ENCODE data around the gene NIM1K. TPM values are rescaled to one million over a fixed set of nuclear protein-coding genes. Genes with fewer than 3 reads are reported as not detected.
"Not testable (repeated sequence)": the region's sequence is repeated elsewhere in the genome, so short reads cannot be mapped to it uniquely, and the experiment has no call there.

Gene NIM1K
- total and polyA plus RNA-seq, 10 donors: 0.13 to 1.1 (median 0.39) TPM; not detected in 1

DNA sequence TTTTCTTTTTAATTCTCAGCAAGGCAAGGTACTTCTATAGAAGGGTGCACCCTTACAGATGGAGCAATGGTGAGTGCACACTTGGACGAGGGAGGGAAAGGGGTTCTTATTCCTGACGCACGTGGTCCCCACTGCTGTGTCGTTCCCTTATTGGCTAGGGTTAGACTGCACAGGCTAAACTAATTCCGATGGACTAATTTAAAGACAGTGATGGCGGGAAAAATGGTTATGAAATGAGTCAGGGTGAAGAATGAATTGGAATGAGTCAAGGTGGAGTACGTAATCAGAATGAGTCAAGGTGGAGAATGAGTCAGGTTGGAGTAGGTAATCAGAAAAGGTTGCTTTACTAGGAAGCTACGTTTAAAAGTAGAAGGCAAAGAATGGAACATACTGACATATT is 123.2 kb downstream of the NIM1K start:
- Histone ChIP-seq H3K27me3 (replicated peaks in 1 of 7) (no peaks in the 10 kb centered on the region), H3K4me3 (no peak overlapping the region), H3K4me1 (peaks cover 13 to 33% (median 22%) of the 10 kb centered on the region in 6 donors), H3K36me3 (no peaks in the 10 kb centered on the region), H3K27ac (no peak overlapping the region), H3K9me3 (no peaks in the 10 kb centered on the region)
- TF ChIP-seq, protein P1, sequence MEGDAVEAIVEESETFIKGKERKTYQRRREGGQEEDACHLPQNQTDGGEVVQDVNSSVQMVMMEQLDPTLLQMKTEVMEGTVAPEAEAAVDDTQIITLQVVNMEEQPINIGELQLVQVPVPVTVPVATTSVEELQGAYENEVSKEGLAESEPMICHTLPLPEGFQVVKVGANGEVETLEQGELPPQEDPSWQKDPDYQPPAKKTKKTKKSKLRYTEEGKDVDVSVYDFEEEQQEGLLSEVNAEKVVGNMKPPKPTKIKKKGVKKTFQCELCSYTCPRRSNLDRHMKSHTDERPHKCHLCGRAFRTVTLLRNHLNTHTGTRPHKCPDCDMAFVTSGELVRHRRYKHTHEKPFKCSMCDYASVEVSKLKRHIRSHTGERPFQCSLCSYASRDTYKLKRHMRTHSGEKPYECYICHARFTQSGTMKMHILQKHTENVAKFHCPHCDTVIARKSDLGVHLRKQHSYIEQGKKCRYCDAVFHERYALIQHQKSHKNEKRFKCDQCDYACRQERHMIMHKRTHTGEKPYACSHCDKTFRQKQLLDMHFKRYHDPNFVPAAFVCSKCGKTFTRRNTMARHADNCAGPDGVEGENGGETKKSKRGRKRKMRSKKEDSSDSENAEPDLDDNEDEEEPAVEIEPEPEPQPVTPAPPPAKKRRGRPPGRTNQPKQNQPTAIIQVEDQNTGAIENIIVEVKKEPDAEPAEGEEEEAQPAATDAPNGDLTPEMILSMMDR (IDR thresholded peaks at IDR 0.05 in 8 of 11, conservative IDR thresholded peaks at IDR 0.05 in 3 of 11): no peak
- TF ChIP-seq POLR2AphosphoS5 (IDR thresholded peaks at IDR 0.05) (no peak), POLR2A (IDR thresholded peaks at IDR 0.05) (no peak)
- intact Hi-C loops (cut with DNase I; ENCODE audit: low total_unique reads): loop anchor here (10.0 kb wide), 2 partner anchors 170 to 190 kb away; partner anchors contain the start of genes TMEM267 and ZNF131
- WGBS, 5 donors: 81 to 87% (median 85%) methylated on average over 8 of the region's 8 CpGs
- no peak for DNase-seq

DNA sequence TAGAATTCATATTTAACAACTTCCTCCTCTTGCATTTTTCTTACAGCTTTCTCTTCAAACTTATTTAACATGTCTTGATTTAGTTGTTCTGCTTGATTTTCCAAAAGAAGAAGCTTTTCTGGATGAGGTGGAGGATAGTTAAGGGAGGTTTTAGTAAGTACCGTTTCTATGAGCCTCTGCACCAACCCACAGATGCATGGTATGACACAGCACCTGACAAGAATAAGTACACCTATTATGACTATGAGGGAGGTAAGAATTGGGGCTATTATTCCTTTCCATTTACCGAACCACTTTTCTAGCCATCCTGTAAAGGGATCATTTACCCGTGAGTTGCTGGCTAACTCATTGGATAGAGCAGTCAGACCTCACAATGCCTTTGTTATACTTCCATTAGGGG is 123.7 kb downstream of the NIM1K start:
- Histone ChIP-seq H3K36me3 (no peaks in the 10 kb centered on the region), H3K4me1 (peaks cover 13 to 29% (median 22%) of the 10 kb centered on the region in 6 donors), H3K9me3 (no peaks in the 10 kb centered on the region), H3K27me3 (replicated peaks in 1 of 7) (no peaks in the 10 kb centered on the region), H3K4me3 (no peak overlapping the region), H3K27ac (no peak overlapping the region)
- TF ChIP-seq, protein P1 (IDR thresholded peaks at IDR 0.05 in 8 of 11, conservative IDR thresholded peaks at IDR 0.05 in 3 of 11): no peak
- TF ChIP-seq POLR2A (IDR thresholded peaks at IDR 0.05) (no peak), POLR2AphosphoS5 (IDR thresholded peaks at IDR 0.05) (no peak)
- no peak for DNase-seq
- intact Hi-C loops (cut with DNase I; ENCODE audit: low total_unique reads): loop anchor here (10.0 kb wide), 2 partner anchors 169 to 191 kb away; partner anchors contain the start of genes TMEM267 and ZNF131
- 76 to 87% (median 82%) methylated on average over 3 of the region's 3 CpGs for WGBS, 5 donors

DNA sequence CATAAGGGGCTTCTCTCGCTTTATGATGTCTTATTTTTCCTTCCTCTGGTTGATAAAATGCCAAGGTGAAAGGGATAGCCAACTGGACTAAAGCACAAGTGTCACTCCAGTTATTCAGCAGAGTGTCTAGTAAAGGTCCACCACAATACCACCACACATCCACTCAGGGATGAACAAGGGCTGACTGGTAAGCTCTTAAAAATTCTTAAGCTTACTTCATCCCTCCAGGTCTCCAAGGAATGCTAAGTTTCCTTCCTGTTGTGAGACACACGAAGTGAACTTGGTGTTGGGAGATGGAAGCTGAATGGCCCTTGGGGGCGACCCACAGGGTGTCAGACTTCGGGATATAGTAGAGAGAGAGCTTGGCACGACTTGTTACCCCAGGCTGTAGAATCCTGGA is 124.4 kb downstream of the NIM1K start:
- Histone ChIP-seq H3K27ac (no peak overlapping the region), H3K36me3 (no peaks in the 10 kb centered on the region), H3K4me1 (peaks cover 13 to 26% (median 21%) of the 10 kb centered on the region in 6 donors), H3K4me3 (no peak overlapping the region), H3K27me3 (replicated peaks in 1 of 7) (no peaks in the 10 kb centered on the region), H3K9me3 (no peaks in the 10 kb centered on the region)
- intact Hi-C loops (cut with DNase I; ENCODE audit: low total_unique reads): loop anchor here (10.0 kb wide), 2 partner anchors 168 to 192 kb away; partner anchors contain the start of genes TMEM267 and ZNF131
- no peak for DNase-seq
- 83 to 91% (median 85%) methylated on average over 5 of the region's 5 CpGs for WGBS, 5 donors
- TF ChIP-seq POLR2A (IDR thresholded peaks at IDR 0.05) (no peak), POLR2AphosphoS5 (IDR thresholded peaks at IDR 0.05) (no peak)
- TF ChIP-seq, protein P1 (IDR thresholded peaks at IDR 0.05 in 8 of 11, conservative IDR thresholded peaks at IDR 0.05 in 3 of 11): no peak

DNA sequence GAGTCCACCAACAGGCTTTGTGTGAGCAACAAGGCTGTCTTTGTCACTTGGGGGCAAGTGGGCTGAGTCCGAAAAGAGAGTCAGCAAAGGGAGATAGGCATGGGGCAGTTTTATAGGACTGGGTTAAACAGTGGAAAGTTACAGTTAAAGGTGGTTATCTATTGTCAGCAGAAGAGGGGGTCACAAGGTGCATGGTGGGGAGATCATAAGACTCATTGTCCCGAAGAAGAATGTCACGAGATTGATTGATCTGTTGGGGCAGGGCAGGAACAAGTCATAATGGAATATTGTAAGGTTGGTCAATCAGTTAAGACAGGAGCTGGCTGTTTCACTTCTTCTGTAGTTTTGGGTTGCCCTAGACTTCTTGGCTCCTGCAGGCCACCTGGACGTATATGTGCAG is 128.8 kb downstream of the NIM1K start:
- Histone ChIP-seq H3K27ac (no peak overlapping the region), H3K9me3 (no peaks in the 10 kb centered on the region), H3K27me3 (replicated peaks in 1 of 7) (no peaks in the 10 kb centered on the region), H3K4me3 (no peak overlapping the region), H3K4me1 (no peaks in the 10 kb centered on the region), H3K36me3 (no peaks in the 10 kb centered on the region)
- 69 to 96% (median 78%) methylated on average over 4 of the region's 4 CpGs for WGBS, 5 donors
- no peak for DNase-seq
- intact Hi-C loops (cut with DNase I; ENCODE audit: low total_unique reads): no loop called here
- TF ChIP-seq, protein P1 (IDR thresholded peaks at IDR 0.05 in 8 of 11, conservative IDR thresholded peaks at IDR 0.05 in 3 of 11): no peak
- no peak for TF ChIP-seq POLR2AphosphoS5 (IDR thresholded peaks at IDR 0.05)
- TF ChIP-seq POLR2A (IDR thresholded peaks at IDR 0.05): no peak

DNA sequence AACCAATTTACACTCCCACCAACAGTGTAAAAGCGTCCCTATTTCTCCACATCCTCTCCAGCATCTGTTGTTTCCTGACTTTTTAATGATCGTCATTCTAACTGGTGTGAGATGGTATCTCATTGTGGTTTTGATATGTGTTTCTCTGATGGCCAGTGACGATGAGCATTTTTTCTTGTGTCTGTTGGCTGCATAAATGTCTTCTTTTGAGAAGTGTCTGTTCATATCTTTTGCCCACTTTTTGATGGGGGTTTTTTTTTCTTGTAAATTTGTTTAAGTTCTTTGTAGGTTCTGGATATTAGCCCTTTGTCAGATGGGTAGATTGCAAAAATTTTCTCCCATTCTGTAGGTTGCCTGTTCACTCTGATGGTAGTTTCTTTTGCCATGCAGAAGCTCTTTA is 131.5 kb downstream of the NIM1K start:
- H3K27me3 ChIP-seq (replicated peaks in 1 of 7); DNase-seq; H3K4me3 ChIP-seq; H3K36me3 ChIP-seq; H3K27ac ChIP-seq; H3K4me1 ChIP-seq; H3K9me3 ChIP-seq; intact Hi-C loops (cut with DNase I; ENCODE audit: low total_unique reads): not testable (repeated sequence)
- 41 to 74% (median 48%) methylated on average over 3 of the region's 3 CpGs for WGBS, 5 donors

DNA sequence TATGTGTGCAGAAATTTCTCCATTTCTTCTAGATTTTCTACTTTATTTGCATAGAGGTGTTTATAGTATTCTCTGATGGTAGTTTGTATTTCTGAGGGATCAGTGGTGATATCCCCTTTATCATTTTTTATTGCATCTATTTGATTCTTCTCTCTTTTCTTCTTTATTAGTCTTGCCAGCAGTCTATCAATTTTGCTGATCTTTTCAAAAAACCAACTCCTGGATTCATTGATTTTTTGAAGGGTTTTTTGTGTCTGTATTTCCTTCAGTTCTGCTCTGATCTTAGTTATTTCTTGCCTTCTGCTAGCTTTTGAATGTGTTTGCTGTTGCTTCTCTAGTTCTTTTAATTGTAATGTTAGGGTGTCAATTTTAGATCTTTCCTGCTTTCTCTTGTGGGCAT is 133.6 kb downstream of the NIM1K start:
- H3K36me3 ChIP-seq; H3K27me3 ChIP-seq (replicated peaks in 1 of 7); intact Hi-C loops (cut with DNase I; ENCODE audit: low total_unique reads); H3K4me1 ChIP-seq; H3K4me3 ChIP-seq; DNase-seq; H3K27ac ChIP-seq: not testable (repeated sequence)
- peaks cover 0 to 13% (median 0%) of the 10 kb centered on the region in 8 donors for H3K9me3 ChIP-seq
